ENCODE measurements around the gene MOB4. TPM values are rescaled to one million over a fixed set of nuclear protein-coding genes. Genes with fewer than 3 reads are reported as not detected.
A peak's percentile ranks its signal among the peaks of the same experiment; 100 is the strongest.
"Not testable (repeated sequence)": the region's sequence is repeated elsewhere in the genome, so short reads cannot be mapped to it uniquely, and the experiment has no call there.

Gene MOB4
- total RNA-seq, 1 donor from 2014 or later: 28.0 TPM

DNA sequence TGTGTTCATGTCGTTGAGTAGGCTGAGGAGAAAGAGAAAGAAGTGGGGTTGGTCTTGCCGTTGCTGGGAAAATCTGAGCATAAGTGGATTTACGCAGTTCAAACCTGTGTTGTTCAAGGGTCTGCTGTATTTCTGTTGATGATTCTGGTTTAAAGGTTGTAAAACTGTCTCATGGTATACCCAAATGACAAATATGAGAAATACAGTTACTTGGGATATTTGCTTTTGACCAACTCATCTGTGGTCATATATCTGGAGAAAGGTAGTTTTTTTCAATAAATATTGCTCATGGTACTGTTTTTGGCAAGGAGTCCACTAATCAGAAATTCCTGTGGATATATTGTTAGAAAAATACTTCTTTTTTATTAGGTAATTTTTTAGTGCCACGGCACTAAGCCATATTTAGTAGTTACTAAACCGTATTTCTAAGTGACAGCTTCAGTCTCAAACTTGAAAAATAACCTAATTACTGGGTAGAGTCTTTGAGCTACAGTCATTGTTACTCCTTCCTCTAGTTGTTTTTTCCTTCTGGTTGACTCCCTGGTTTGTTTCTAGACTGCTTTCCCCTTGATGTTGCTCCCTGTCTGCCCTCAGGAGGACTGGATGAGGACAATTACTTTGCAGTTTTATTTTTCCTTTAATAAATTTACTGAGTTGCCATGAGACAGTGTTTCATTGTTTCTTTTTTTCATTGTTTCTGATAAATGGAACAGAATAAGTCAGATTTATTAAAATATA is 31.5 kb downstream of the MOB4 start:
- Mint-ChIP-seq H3K9me3 (no peaks in the 10 kb centered on the region), H3K4me3 (no peak overlapping the region), H3K27me3 (ENCODE audit: low read depth) (no peaks in the 10 kb centered on the region), H3K27ac (ENCODE audit: unreplicated experiment) (peak overlapping the region; percentile 70), H3K36me3 (ENCODE audit: low read depth) (peaks cover 15% of the 10 kb centered on the region), H3K4me1 (no peaks in the 10 kb centered on the region)
- TF ChIP-seq, protein P1, sequence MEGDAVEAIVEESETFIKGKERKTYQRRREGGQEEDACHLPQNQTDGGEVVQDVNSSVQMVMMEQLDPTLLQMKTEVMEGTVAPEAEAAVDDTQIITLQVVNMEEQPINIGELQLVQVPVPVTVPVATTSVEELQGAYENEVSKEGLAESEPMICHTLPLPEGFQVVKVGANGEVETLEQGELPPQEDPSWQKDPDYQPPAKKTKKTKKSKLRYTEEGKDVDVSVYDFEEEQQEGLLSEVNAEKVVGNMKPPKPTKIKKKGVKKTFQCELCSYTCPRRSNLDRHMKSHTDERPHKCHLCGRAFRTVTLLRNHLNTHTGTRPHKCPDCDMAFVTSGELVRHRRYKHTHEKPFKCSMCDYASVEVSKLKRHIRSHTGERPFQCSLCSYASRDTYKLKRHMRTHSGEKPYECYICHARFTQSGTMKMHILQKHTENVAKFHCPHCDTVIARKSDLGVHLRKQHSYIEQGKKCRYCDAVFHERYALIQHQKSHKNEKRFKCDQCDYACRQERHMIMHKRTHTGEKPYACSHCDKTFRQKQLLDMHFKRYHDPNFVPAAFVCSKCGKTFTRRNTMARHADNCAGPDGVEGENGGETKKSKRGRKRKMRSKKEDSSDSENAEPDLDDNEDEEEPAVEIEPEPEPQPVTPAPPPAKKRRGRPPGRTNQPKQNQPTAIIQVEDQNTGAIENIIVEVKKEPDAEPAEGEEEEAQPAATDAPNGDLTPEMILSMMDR (conservative IDR thresholded peaks at IDR 0.05): no peak
- no peak for DNase-seq (ENCODE audit: low read depth, low spot score)

DNA sequence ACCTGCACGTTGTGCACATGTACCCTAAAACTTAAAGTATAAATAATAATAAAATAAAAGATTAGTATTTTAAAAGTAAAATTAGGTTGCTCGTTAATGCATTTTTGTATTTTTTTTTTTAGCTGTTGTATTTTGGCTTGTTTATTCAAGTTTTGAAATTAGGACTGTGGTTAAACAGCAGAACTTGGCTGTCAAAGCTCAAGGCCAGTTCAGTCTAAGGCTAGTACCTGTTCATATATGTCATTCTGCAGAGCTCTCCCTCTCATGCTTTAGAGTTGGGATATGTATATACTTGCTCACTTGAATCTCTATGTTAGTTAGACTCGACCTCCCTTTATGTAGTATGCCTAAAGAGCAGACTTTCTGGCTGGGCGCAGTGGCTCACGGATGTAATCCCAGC is 32.7 kb downstream of the MOB4 start:
- no peaks in the 10 kb centered on the region for H3K27me3 Mint-ChIP-seq (ENCODE audit: low read depth)
- no peak overlapping the region for H3K4me3 Mint-ChIP-seq
- H3K27ac Mint-ChIP-seq (ENCODE audit: unreplicated experiment): no peak overlapping the region
- H3K4me1 Mint-ChIP-seq: no peaks in the 10 kb centered on the region
- TF ChIP-seq, protein P1 (conservative IDR thresholded peaks at IDR 0.05): no peak
- H3K36me3 Mint-ChIP-seq (ENCODE audit: low read depth): peaks cover 13% of the 10 kb centered on the region
- H3K9me3 Mint-ChIP-seq: no peaks in the 10 kb centered on the region
- no peak for DNase-seq (ENCODE audit: low read depth, low spot score)

DNA sequence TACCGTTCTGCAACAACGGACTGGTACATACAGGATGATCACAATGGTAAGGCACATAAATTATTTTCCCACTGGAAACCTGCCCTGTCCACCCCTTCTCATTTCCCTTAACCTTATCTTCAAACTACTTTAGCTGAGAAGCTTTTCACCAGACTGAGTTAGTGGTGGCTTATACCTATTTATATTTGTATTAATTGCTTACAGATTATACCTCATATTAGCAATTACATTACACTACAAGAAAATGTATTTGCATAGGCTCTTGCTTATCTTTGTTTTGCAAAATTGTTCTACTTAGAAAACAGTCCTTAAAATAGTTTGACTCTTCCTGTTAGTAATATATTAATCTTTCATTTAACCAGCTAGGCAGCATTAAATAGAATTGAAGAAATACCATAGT is 35.4 kb downstream of the MOB4 start:
- peaks cover 11% of the 10 kb centered on the region for H3K36me3 Mint-ChIP-seq (ENCODE audit: low read depth)
- not testable (repeated sequence) for H3K27ac Mint-ChIP-seq (ENCODE audit: unreplicated experiment); H3K27me3 Mint-ChIP-seq (ENCODE audit: low read depth); H3K4me3 Mint-ChIP-seq; DNase-seq (ENCODE audit: low read depth, low spot score); H3K9me3 Mint-ChIP-seq; H3K4me1 Mint-ChIP-seq

DNA sequence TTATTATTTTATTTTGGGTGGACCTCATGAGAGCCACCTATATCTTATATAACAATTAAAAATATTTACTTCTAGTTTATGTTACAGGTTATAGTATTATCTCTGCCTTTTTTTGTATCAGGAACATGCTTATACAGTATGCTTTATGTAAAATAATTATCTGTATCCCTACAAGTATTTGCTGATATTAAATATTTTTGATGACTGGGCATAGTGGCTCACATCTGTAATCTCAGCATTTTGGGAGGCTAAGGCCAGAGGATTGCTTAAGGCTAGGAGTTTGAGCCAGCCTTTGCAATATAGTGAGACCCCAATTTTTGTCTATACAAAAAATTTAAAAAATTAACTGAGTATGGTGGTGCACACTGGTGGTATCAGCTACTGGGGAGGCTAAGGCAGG is 39.6 kb downstream of the MOB4 start:
- Mint-ChIP-seq H3K36me3 (ENCODE audit: low read depth) (peaks cover 5% of the 10 kb centered on the region), H3K27ac (ENCODE audit: unreplicated experiment) (no peak overlapping the region)

DNA sequence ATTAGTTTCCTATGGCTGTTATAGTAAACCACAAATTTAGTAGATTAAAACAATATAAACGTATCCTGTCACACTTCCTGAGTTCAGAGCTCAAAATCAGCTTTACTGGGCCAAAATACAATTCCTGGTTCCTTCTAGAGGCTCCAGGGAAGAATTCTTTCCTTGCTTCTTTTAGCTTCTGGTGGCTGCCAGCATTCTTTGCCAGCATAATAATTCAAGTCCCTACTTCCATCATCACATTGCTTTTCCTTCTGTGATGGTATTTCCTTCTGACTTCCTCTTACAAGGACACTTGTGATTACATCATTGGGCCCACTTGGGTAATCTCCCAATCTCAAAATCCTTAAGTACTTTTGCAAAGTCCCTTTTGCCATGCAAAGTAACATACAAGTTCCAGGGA is 40.6 kb downstream of the MOB4 start:
- no peak for DNase-seq (ENCODE audit: low read depth, low spot score)
- H3K36me3 Mint-ChIP-seq (ENCODE audit: low read depth): peaks cover 5% of the 10 kb centered on the region
- TF ChIP-seq, protein P1 (conservative IDR thresholded peaks at IDR 0.05): no peak
- H3K4me3 Mint-ChIP-seq: no peak overlapping the region
- no peaks in the 10 kb centered on the region for H3K4me1 Mint-ChIP-seq
- H3K27me3 Mint-ChIP-seq (ENCODE audit: low read depth): no peaks in the 10 kb centered on the region
- no peaks in the 10 kb centered on the region for H3K9me3 Mint-ChIP-seq
- no peak overlapping the region for H3K27ac Mint-ChIP-seq (ENCODE audit: unreplicated experiment)

More for the DNA sequence above, 39.6 kb downstream of the MOB4 start:
- Mint-ChIP-seq H3K4me1 (no peaks in the 10 kb centered on the region), H3K4me3 (no peak overlapping the region), H3K9me3 (no peaks in the 10 kb centered on the region), H3K27me3 (ENCODE audit: low read depth) (no peaks in the 10 kb centered on the region)
- no peak for DNase-seq (ENCODE audit: low read depth, low spot score)
- TF ChIP-seq, protein P1 (conservative IDR thresholded peaks at IDR 0.05): no peak

DNA sequence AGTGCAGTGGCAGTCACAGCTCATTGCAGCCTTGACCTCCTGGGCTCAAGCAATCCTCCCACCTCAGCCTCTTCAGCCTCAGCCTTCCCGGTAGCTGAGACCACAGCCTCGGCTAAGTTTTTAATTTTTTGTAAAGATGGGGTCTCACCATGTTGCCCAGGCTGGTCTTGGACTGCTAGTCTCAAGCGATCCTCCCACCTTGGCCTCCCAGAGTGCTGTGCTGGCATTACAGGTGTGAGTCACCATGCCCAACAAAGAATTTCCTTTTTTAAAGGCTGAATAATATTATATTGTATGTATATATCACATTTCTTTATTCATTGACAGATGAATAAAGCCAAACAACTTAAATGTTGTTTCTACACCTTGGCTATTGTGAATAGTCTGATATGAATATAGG is 42.5 kb downstream of the MOB4 start:
- H3K4me3 Mint-ChIP-seq: no peak overlapping the region
- H3K27me3 Mint-ChIP-seq (ENCODE audit: low read depth): no peaks in the 10 kb centered on the region
- H3K4me1 Mint-ChIP-seq: no peaks in the 10 kb centered on the region
- H3K27ac Mint-ChIP-seq (ENCODE audit: unreplicated experiment): no peak overlapping the region
- no peak for DNase-seq (ENCODE audit: low read depth, low spot score)
- peaks cover 13% of the 10 kb centered on the region for H3K36me3 Mint-ChIP-seq (ENCODE audit: low read depth)
- TF ChIP-seq, protein P1 (conservative IDR thresholded peaks at IDR 0.05): no peak
- no peaks in the 10 kb centered on the region for H3K9me3 Mint-ChIP-seq
